ENCODE measurements around the gene ZNF786.
"Not testable (repeated sequence)": the region's sequence is repeated elsewhere in the genome, so short reads cannot be mapped to it uniquely, and the experiment has no call there.

ZNF786 gene

GRCh38 chr7:149050941-149051340, 39.6 kb downstream of the ZNF786 start:
- DNase-seq (ENCODE audit: extremely low read depth, low read depth): no peak
- no peak for TF ChIP-seq CTCF (IDR thresholded peaks at IDR 0.05; ENCODE audit: low read depth, low read length)

GRCh38 chr7:149048805-149049204, 41.7 kb downstream of the ZNF786 start:
- DNase-seq (ENCODE audit: extremely low read depth, low read depth): no peak
- no peak for TF ChIP-seq CTCF (IDR thresholded peaks at IDR 0.05; ENCODE audit: low read depth, low read length)

GRCh38 chr7:149046416-149046815, 44.1 kb downstream of the ZNF786 start:
- DNase-seq (ENCODE audit: extremely low read depth, low read depth): no peak
- no peak for TF ChIP-seq CTCF (IDR thresholded peaks at IDR 0.05; ENCODE audit: low read depth, low read length)

GRCh38 chr7:149043936-149044335, 46.6 kb downstream of the ZNF786 start:
- no peak for TF ChIP-seq CTCF (IDR thresholded peaks at IDR 0.05; ENCODE audit: low read depth, low read length)

GRCh38 chr7:149041350-149041749, 49.2 kb downstream of the ZNF786 start:
- DNase-seq (ENCODE audit: extremely low read depth, low read depth): no peak
- no peak for TF ChIP-seq CTCF (IDR thresholded peaks at IDR 0.05; ENCODE audit: low read depth, low read length)

More at GRCh38 chr7:149043936-149044335, 46.6 kb downstream of the ZNF786 start:
- DNase-seq (ENCODE audit: extremely low read depth, low read depth): no peak

GRCh38 chr7:149038641-149039040, 51.9 kb downstream of the ZNF786 start:
- not testable (repeated sequence) for DNase-seq (ENCODE audit: extremely low read depth, low read depth)

GRCh38 chr7:149036676-149037075, 53.8 kb downstream of the ZNF786 start:
- no peak for DNase-seq (ENCODE audit: extremely low read depth, low read depth)
- TF ChIP-seq CTCF (IDR thresholded peaks at IDR 0.05; ENCODE audit: low read depth, low read length): no peak

GRCh38 chr7:149031353-149031910, 59.1 kb downstream of the ZNF786 start:
- no peak for TF ChIP-seq CTCF (IDR thresholded peaks at IDR 0.05; ENCODE audit: low read depth, low read length)
- DNase-seq (ENCODE audit: extremely low read depth, low read depth): no peak

- DNase-seq (ENCODE audit: extremely low read depth, low read depth): not testable (repeated sequence)
Measured at GRCh38 chr7:149030439-149030838, 60.1 kb downstream of the ZNF786 start.

Measured in AG09319 (cell line).